Hypothalamus (tissue), 51 donors: Measurements from ENCODE around the gene PRR23A.

ENCODE experiments used
- DNase-seq, 51 donors: peaks; one replicate each; lab custom pipeline; 2025; lab: John Stamatoyannopoulos, UW

The PRR23A gene

GRCh38 chr3:138974462-138974861 is 31.6 kb downstream of the PRR23A start:
- no peak for DNase-seq

- no peak for DNase-seq
These were observed 33.1 kb downstream of the PRR23A start for GRCh38 chr3:138972941-138973340.

DNA sequence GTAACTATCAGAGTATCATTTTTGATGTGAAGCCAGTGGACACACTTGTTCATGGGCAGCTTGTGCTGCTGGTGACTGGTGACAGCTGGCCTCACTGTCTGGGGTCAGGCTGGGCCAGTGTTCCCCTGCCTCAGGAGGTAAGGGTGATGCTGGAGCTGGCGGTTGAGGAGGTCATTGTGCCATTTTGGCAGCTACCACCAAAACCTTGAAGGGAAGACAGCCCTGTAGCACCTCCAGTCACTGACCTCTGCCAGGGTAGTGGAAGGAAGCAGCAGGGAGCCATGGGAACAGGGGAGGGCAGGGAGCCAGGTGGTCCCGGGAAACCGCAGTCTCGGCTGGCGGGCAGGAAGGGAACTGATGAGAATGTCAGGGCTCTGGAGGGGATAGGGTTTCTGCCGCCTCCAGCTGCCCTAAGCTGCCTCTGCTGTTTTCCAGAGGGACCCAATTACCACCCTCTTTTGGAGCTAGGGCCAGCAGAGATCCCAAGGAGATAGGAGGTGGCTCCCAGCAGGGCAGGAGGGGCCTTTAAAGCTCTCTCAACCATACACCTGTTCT is 34.2 kb downstream of the PRR23A start:
- no peak for DNase-seq

- no peak for DNase-seq
These were observed 41.1 kb downstream of the PRR23A start for GRCh38 chr3:138964923-138965322.

DNA sequence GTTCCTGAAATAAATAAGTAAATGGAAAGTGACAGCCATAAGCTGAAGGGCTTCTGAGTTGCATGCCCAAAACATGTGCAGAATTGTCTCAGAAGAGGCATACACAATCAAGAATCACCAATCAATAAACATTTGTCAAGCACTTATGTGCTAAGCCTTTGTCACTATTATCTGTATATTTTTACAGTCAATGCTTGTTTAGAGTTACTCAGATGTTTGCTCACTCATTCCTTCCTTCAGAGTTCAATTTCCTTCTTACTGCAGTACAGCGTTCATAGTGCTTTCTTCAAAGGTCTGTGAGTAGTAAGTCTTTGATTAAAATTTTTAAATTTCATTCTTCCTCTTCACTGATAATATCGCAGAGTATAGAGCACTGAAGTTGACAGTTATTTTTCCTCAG is 41.8 kb downstream of the PRR23A start:
- no peak for DNase-seq

- DNase-seq, result no peak
These were observed 43.1 kb downstream of the PRR23A start for GRCh38 chr3:138962854-138963560.

DNA sequence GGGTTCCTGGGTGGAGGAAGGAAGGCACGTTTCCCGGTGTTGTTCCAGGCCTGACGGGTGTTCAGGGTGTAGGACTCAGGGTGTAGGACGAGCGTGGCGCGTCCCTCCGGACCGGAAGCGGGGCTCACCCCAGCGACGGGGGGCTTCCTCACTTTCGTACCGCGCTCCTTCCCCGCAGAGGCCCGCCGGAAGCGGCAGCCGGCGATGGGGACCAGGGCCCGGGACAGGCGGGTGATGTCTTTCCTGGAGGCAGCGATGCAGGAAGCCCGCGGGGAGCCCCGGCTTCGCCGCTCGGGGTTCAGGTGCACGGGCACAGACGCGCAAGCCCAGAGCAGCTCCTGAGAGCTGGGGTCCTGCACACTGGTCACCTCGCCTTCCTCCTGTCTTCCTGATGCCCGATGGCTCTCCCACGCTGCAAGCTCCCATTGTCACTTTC is 45.6 kb downstream of the PRR23A start:
- DNase-seq, result no peak
